Vagina (tissue), 2 donors: ENCODE measurements around the gene TM9SF4.

Experiments used
- POLR2A ChIP-seq, 2 donors: fragments of 450-650 bp; IDR thresholded peaks; one replicate each; pipeline ENCODE4 v1.6.1; 2017; ENCODE audit warnings: antibody characterized with exemption in 2 of 2, mild to moderate bottlenecking in 2 of 2, moderate library complexity in 2 of 2
- TF ChIP-seq, protein P1 (sequence below), 3 experiments: fragments of 450-650 bp in 2 of 3; fragments of 200-600 bp in 1 of 3; sonication (generic) in 1 of 3; IDR thresholded peaks; one replicate each; pipeline ENCODE4 v1.5.1; 2017 to 2019; ENCODE audit warnings: antibody characterized with exemption in 3 of 3, mild to moderate bottlenecking in 2 of 3, moderate library complexity in 2 of 3

DNA sequence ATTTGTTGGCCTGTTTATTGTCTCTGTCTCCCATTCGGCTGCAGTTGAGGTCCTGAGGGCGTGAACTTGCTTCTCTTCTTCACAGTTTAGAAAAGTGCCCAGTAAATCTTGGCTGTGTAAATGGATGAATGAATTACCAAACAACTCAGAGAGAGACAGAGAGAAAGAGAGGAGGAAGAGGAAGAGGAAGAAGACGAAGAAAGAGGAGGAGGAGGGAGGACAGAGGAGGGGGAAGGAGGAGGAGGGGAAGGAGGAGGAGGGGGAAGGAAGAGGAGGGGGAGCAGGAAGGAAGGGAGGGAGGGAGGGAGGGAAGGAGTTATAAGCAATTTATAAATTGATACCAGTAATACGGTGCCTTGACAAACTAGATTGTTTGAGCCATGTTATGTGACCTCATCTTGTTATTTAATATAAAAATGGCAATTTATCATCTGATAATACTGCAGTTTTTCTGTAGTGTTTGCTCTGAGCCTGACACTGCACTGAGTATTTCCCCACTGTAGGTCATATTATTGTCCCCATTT lies 38.8 kb upstream of the TM9SF4 start:
- TF ChIP-seq, protein P1, sequence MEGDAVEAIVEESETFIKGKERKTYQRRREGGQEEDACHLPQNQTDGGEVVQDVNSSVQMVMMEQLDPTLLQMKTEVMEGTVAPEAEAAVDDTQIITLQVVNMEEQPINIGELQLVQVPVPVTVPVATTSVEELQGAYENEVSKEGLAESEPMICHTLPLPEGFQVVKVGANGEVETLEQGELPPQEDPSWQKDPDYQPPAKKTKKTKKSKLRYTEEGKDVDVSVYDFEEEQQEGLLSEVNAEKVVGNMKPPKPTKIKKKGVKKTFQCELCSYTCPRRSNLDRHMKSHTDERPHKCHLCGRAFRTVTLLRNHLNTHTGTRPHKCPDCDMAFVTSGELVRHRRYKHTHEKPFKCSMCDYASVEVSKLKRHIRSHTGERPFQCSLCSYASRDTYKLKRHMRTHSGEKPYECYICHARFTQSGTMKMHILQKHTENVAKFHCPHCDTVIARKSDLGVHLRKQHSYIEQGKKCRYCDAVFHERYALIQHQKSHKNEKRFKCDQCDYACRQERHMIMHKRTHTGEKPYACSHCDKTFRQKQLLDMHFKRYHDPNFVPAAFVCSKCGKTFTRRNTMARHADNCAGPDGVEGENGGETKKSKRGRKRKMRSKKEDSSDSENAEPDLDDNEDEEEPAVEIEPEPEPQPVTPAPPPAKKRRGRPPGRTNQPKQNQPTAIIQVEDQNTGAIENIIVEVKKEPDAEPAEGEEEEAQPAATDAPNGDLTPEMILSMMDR (IDR thresholded peaks at IDR 0.05), result no peak
- TF ChIP-seq POLR2A (IDR thresholded peaks at IDR 0.05), result no peak
